H1 (cell line): Measurements from ENCODE around the gene FAM81A. TPM values are rescaled to one million over a fixed set of nuclear protein-coding genes. Genes with fewer than 3 reads are reported as not detected.

ENCODE experiments used
- CTCF ChIA-PET: fragments of 300-600 bp; sonication (Branson Sonifier 250); formaldehyde crosslinking; loops from one replicate; lab custom pipeline; 2021; ENCODE audit not compliant: partially characterized antibody; lab: Charles Lee
- POLR2A ChIA-PET: fragments of 300-600 bp; sonication (Branson Sonifier 250); formaldehyde crosslinking; loops from one replicate; lab custom pipeline; 2021; ENCODE audit warnings: inconsistent platforms; ENCODE audit not compliant: partially characterized antibody; lab: Charles Lee
- DNase-seq, 2 experiments: peaks; one replicate each; pipeline versions ENCODE4 v3.0.0 to v3.0.0-alpha.2; 2010 to 2022; ENCODE audit warnings: low spot score in 2 of 2, low read depth in 1 of 2, mixed read lengths in 1 of 2
- FAIRE-seq: peaks from 2 replicates; lab custom pipeline; 2011; peaks lifted over from hg19 to GRCh38; lab: Jason Lieb, UNC
- H2AFZ ChIP-seq: 2 replicates; pipeline ENCODE4 v1.8.1; 2012; ENCODE audit warnings: low read length, inconsistent platforms
- H2AK5ac ChIP-seq: 2 replicates; pipeline ENCODE4 v1.6.1; 2013; ENCODE audit warnings: low read depth, low read length
- H2BK120ac ChIP-seq: replicated peaks from 2 replicates; pipeline ENCODE3; 2013; ENCODE audit warnings: low read depth, low read length, inconsistent platforms
- H2BK12ac ChIP-seq: 2 replicates; pipeline ENCODE4 v1.6.1; 2013; ENCODE audit warnings: low read depth, low read length
- H2BK15ac ChIP-seq: 2 replicates; pipeline ENCODE4 v1.6.1; 2013; ENCODE audit warnings: low read length
- H2BK20ac ChIP-seq: 2 replicates; pipeline ENCODE4 v1.6.1; 2013; ENCODE audit warnings: low read length
- H2BK5ac ChIP-seq: 2 replicates; pipeline ENCODE4 v1.6.1; 2013; ENCODE audit warnings: low read depth, low read length
- H3K14ac ChIP-seq: 2 replicates; pipeline ENCODE4 v1.6.1; 2013; ENCODE audit warnings: inconsistent platforms; ENCODE audit not compliant: insufficient read length
- H3K18ac ChIP-seq: 2 replicates; pipeline ENCODE4 v1.6.1; 2013; ENCODE audit warnings: low read length; ENCODE audit errors: extremely low read depth
- H3K23ac ChIP-seq: 2 replicates; pipeline ENCODE4 v1.6.1; 2013; ENCODE audit warnings: inconsistent platforms; ENCODE audit not compliant: insufficient read length
- H3K23me2 ChIP-seq: 2 replicates; pipeline ENCODE4 v1.6.1; 2013; ENCODE audit warnings: low read depth, low read length
- H3K27ac ChIP-seq: 2 replicates; pipeline ENCODE4 v1.6.1; 2011; ENCODE audit warnings: low read depth, low read length, inconsistent platforms
- H3K27me3 ChIP-seq, 4 experiments: replicated peaks in 1 of 4; 1 replicate in 1 of 4; 2 replicates in 3 of 4; pipeline versions ENCODE4 v1.6.1 to v1.8.1; 2011 to 2013; ENCODE audit warnings: low read length in 3 of 4, mild to moderate bottlenecking in 3 of 4, inconsistent platforms in 2 of 4, mixed read lengths in 2 of 4, moderate library complexity in 1 of 4; ENCODE audit not compliant: control insufficient read depth in 3 of 4, insufficient read depth in 3 of 4; ENCODE audit errors: extremely low read depth in 1 of 4
- H3K36me3 ChIP-seq, 4 experiments: 2 replicates each; pipeline versions ENCODE4 v1.6.1 to v1.8.1; 2011 to 2013; ENCODE audit warnings: mild to moderate bottlenecking in 4 of 4, low read length in 3 of 4, moderate library complexity in 2 of 4, control low read depth in 1 of 4, inconsistent platforms in 1 of 4; ENCODE audit not compliant: insufficient read depth in 4 of 4, control insufficient read depth in 2 of 4
- H3K4ac ChIP-seq: replicated peaks from 2 replicates; pipeline ENCODE3; 2013; ENCODE audit warnings: low read length, low read depth, mixed read lengths, inconsistent platforms; ENCODE audit not compliant: insufficient read length
- H3K4me1 ChIP-seq, 4 experiments: replicated peaks in 1 of 4; 1 replicate in 1 of 4; 2 replicates in 3 of 4; pipeline versions ENCODE4 v1.6.1 to v1.8.1; 2011 to 2013; ENCODE audit warnings: low read length in 3 of 4, inconsistent platforms in 2 of 4, mixed read lengths in 1 of 4; ENCODE audit not compliant: insufficient read depth in 4 of 4, control insufficient read depth in 3 of 4
- H3K4me2 ChIP-seq, 2 experiments: 2 replicates each; pipeline versions ENCODE4 v1.6.1 to v1.8.1; 2011 to 2013; ENCODE audit warnings: low read depth in 2 of 2, low read length in 2 of 2, control low read depth in 1 of 2, inconsistent platforms in 1 of 2, mild to moderate bottlenecking in 1 of 2; ENCODE audit not compliant: insufficient read depth in 1 of 2
- H3K4me3 ChIP-seq, 4 experiments: fragments of 200-600, 300-600 bp in 1 of 4; sonication (generic), shearing (Covaris generic), sonication (Bioruptor Twin) in 1 of 4; 2 replicates each; pipeline versions ENCODE4 v1.5.1 to v1.8.1; 2011 to 2016; ENCODE audit warnings: low read length in 4 of 4, low read depth in 3 of 4, control low read depth in 2 of 4, inconsistent platforms in 2 of 4, mild to moderate bottlenecking in 2 of 4, mixed read lengths in 1 of 4, moderate library complexity in 1 of 4; ENCODE audit not compliant: insufficient read depth in 2 of 4; ENCODE audit errors: extremely low read depth in 1 of 4
- H3K56ac ChIP-seq: replicated peaks from 2 replicates; pipeline ENCODE3; 2013; ENCODE audit warnings: low read depth, mild to moderate bottlenecking, mixed read lengths, low read length, inconsistent platforms; ENCODE audit not compliant: insufficient read length
- H3K79me1 ChIP-seq: 2 replicates; pipeline ENCODE4 v1.6.1; 2013; ENCODE audit warnings: low read depth, low read length, control low read depth
- H3K79me2 ChIP-seq, 2 experiments: 2 replicates each; pipeline versions ENCODE4 v1.6.1 to v1.8.1; 2012 to 2013; ENCODE audit warnings: low read length in 2 of 2, mild to moderate bottlenecking in 2 of 2, inconsistent platforms in 1 of 2; ENCODE audit not compliant: insufficient read depth in 2 of 2, control insufficient read depth in 1 of 2
- H3K9ac ChIP-seq, 4 experiments: replicated peaks in 1 of 4; 1 replicate in 1 of 4; 2 replicates in 3 of 4; pipeline versions ENCODE4 v1.6.1 to v1.8.1; 2011 to 2013; ENCODE audit warnings: low read depth in 3 of 4, low read length in 3 of 4, control low read depth in 2 of 4, mild to moderate bottlenecking in 2 of 4, moderate library complexity in 2 of 4, inconsistent platforms in 1 of 4; ENCODE audit errors: extremely low read depth in 1 of 4
- H3K9me3 ChIP-seq, 2 experiments: 2 replicates each; pipeline versions ENCODE4 v1.6.1 to v1.8.1; 2012 to 2013; ENCODE audit warnings: mild to moderate bottlenecking in 2 of 2, moderate library complexity in 2 of 2, control low read depth in 1 of 2, inconsistent platforms in 1 of 2, low read depth in 1 of 2, low read length in 1 of 2, mixed read lengths in 1 of 2; ENCODE audit not compliant: insufficient read depth in 2 of 2
- H4K20me1 ChIP-seq, 2 experiments: replicated peaks in 1 of 2; 2 replicates each; pipeline versions ENCODE3 to v1.8.1; 2011 to 2013; ENCODE audit warnings: inconsistent platforms in 2 of 2, low read length in 2 of 2, mild to moderate bottlenecking in 1 of 2; ENCODE audit not compliant: insufficient read depth in 2 of 2, control insufficient read depth in 1 of 2
- H4K5ac ChIP-seq: 2 replicates; pipeline ENCODE4 v1.6.1; 2013; ENCODE audit warnings: low read length, low read depth, mixed read lengths, inconsistent platforms; ENCODE audit not compliant: insufficient read length
- H4K8ac ChIP-seq: 2 replicates; pipeline ENCODE4 v1.8.0; 2013; ENCODE audit warnings: mild to moderate bottlenecking, moderate library complexity, low read length, inconsistent platforms; ENCODE audit not compliant: insufficient read depth; ENCODE audit errors: extremely low read depth
- H4K91ac ChIP-seq: replicated peaks from 2 replicates; pipeline ENCODE3; 2013; ENCODE audit warnings: low read length, mixed read lengths, inconsistent platforms; ENCODE audit not compliant: insufficient read length
- CHD1 ChIP-seq: IDR thresholded peaks from 2 replicates; pipeline ENCODE4 v1.6.1; 2012; ENCODE audit warnings: low read depth, low read length, improper control_type of control experiment
- HDAC6 ChIP-seq: IDR thresholded peaks from one replicate; pipeline ENCODE4 v1.7.1; 2012; ENCODE audit warnings: low read depth, mild to moderate bottlenecking, inconsistent platforms, low read length, moderate library complexity
- WGBS, 2 experiments: shearing (Covaris generic) in 1 of 2; methylation state at CpG; one replicate each; pipeline versions ENCODE4 v1.1.6 to v1.1.7; 2013 to 2015; ENCODE audit warnings: low lambda C conversion rate in 2 of 2, mixed read lengths in 2 of 2, inconsistent platforms in 1 of 2, low coverage in 1 of 2, missing lambda C conversion rate in 1 of 2; ENCODE audit not compliant: insufficient replicate concordance in 2 of 2, insufficient coverage in 1 of 2, insufficient read length in 1 of 2; ENCODE audit errors: extremely low coverage in 1 of 2, missing lambda C conversion rate in 1 of 2; 5-methylcytosine and 5-hydroxymethylcytosine counted together
- polyA plus RNA-seq, 7 experiments: library from polyadenylated mRNA; depleted of rRNA in 3 of 7; stranded (reverse) in 5 of 7; unstranded in 2 of 7; fragments of >200 nt in 5 of 7; fragments of 200-250 nt in 2 of 7; gene quantifications; 1 replicate in 5 of 7; 2 replicates in 1 of 7; 4 replicates in 1 of 7; pipeline versions ENCODE4 v1.2.1 to v1.2.3, GENCODE V29; 2011 to 2013; ENCODE audit warnings: missing spikeins in 2 of 7, mixed read lengths in 2 of 7
- total RNA-seq: library from RNA; stranded (reverse); fragmentation: NEBNext Ultra II Directional; extraction: Animal tissue kit (Norgen Biotek cat#: 25700); gene quantifications from 2 replicates; pipeline ENCODE4 v1.2.1, GENCODE V29; 2021
- TF ChIP-seq, protein P1 (sequence below): IDR thresholded peaks from 2 replicates; pipeline ENCODE4 v1.6.1; 2012; ENCODE audit warnings: inconsistent platforms

FAM81A gene
- total and polyA plus RNA-seq, 2 of the 8 experiments (the other 6 are each of a cell fraction or from before 2014, with no cell fraction given) = 0.56 to 3.0 TPM

DNA sequence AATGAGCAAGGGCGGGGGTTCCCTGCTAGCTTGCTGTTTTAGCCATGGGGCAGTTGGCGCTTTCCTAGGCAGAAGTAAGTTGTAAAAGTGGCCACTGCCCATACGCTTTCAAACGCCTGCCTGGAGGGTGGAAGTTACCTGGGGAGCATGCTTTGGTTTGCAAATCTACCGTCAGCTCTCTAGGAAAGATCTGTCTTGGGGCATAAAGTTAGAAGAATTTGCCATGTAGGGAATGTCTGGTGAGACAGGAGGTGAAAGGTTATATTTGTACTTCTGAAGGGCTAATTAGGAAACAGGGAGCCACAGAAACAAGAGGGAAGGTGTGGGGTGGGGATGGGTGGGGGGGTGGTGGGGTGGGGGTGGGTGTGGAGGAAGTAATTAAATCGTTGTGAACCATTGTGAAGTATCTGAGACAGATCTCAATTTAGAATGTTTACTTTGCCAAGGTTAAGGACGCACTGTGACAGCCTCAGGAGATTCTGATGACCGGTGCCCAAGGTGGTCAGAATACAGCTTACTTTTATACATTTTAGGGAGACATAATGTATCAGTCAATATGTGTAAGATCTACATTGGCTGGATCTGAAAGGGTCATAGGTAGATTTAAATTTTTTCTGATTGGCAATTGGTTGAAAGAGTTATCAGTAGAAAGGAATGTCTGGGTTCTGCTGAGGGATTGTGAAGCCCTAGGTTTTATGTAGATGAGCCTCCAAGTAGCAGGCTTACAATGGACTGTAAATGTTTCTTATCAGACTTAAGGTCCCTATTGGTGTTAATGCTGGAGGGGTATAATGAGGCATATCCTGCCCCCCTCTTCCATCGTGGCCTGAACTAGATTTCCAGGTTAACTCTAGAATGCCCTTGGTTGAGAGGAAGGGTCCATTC is 111.6 kb downstream of the FAM81A start:
- Histone ChIP-seq H3K36me3 (no peaks in the 10 kb centered on the region), H3K9ac (no peak overlapping the region), H3K9me3 (peaks cover 0 to 6% of the 10 kb centered on the region in 2 experiments; a peak in 3 of 4 replicates), H4K5ac (no peak overlapping the region), H4K8ac (no peak overlapping the region), H4K91ac (no peak overlapping the region), H2BK12ac (no peak overlapping the region), H3K4me1 (peaks cover 0 to 9% (median 4%) of the 10 kb centered on the region in 4 experiments; a peak in 3 of 7 replicates)
- TF ChIP-seq CHD1 (no peak), HDAC6 (no peak)
- TF ChIP-seq, protein P1, sequence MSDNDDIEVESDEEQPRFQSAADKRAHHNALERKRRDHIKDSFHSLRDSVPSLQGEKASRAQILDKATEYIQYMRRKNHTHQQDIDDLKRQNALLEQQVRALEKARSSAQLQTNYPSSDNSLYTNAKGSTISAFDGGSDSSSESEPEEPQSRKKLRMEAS = 0 out of 2 replicates have a peak, but pooled peaks have one; percentile 23
- TF ChIP-seq, all 59 proteins: peak for 1
- H3K4me3 ChIP-seq = no peak overlapping the region
- H2BK120ac ChIP-seq = no peak overlapping the region
- no peak overlapping the region for H3K27ac ChIP-seq
- H3K56ac ChIP-seq = no peak overlapping the region
- 0 out of 2 replicates have a peak, but pooled peaks cover 3% of the 10 kb centered on the region for H3K23me2 ChIP-seq
- no peaks in the 10 kb centered on the region for H3K79me2 ChIP-seq
- 30% methylated on average over 9 of the region's 9 CpGs; no CpG with 5 or more reads in 1 of the 2 experiments for WGBS, 2 experiments
- no peak overlapping the region for H3K14ac ChIP-seq
- H4K20me1 ChIP-seq = no peaks in the 10 kb centered on the region
- no peak overlapping the region for H3K18ac ChIP-seq
- no peak overlapping the region for H3K4ac ChIP-seq
- H2BK5ac ChIP-seq = peak overlapping the region; percentile 35; the same call in 1 of the 2 replicates
- CTCF ChIA-PET = interaction anchor here (1.3 to 2.6 kb wide), 2 partner anchors 13 to 74 kb away, joined by 5 to 6 read pairs; no protein-coding TSS in a partner anchor
- no peak overlapping the region for H3K23ac ChIP-seq
- H2BK20ac ChIP-seq = no peak overlapping the region
- no peak overlapping the region for H2BK15ac ChIP-seq
- H3K4me2 ChIP-seq = 0 out of 4 replicates have a peak overlapping the region, but pooled peaks of 1 of the 2 experiments have one; percentile 8
- no peaks in the 10 kb centered on the region for H3K79me1 ChIP-seq
- peaks cover 0 to 25% (median 16%) of the 10 kb centered on the region in 4 experiments; a peak in 5 of 7 replicates for H3K27me3 ChIP-seq
- peak; percentile 28 for FAIRE-seq
- no peak overlapping the region for H2AK5ac ChIP-seq
- no peak overlapping the region for H2AFZ ChIP-seq
- DNase-seq = peak in 1 of 2 experiments; percentile 19
- POLR2A ChIA-PET = no interaction called here
